Uterus (tissue), 2 donors: ENCODE data around the gene RNU6-7.

Experiments used
- CTCF ChIP-seq, 4 experiments: fragments of 200-600 bp in 2 of 4; fragments of 450-650 bp in 2 of 4; sonication (generic) in 2 of 4; IDR thresholded peaks; one replicate each; pipeline ENCODE4 v1.5.1; 2016 to 2019; ENCODE audit warnings: antibody characterized with exemption in 4 of 4, mild to moderate bottlenecking in 2 of 4, moderate library complexity in 1 of 4
- POLR2A ChIP-seq, 2 donors: fragments of 450-650 bp; IDR thresholded peaks; one replicate each; pipeline ENCODE4 v1.6.1; 2016; ENCODE audit warnings: antibody characterized with exemption in 2 of 2, mild to moderate bottlenecking in 1 of 2, moderate library complexity in 1 of 2

- no peak for TF ChIP-seq CTCF (IDR thresholded peaks at IDR 0.05)
- no peak for TF ChIP-seq POLR2A (IDR thresholded peaks at IDR 0.05)
These were observed 34.9 kb upstream of the RNU6-7 start for GRCh38 chr14:32166924-32167323.
